Gastrocnemius medialis (tissue), 4 donors: ENCODE measurements around the gene ENO4.

Source experiments
- POLR2A ChIP-seq, 2 donors: fragments of 450-650 bp; IDR thresholded peaks; one replicate each; pipeline ENCODE4 v1.6.1; 2017; ENCODE audit warnings: antibody characterized with exemption in 2 of 2, mild to moderate bottlenecking in 2 of 2, moderate library complexity in 2 of 2
- TF ChIP-seq, protein P1 (sequence below), 5 experiments: fragments of 450-650 bp in 3 of 5; fragments of 200-600 bp in 2 of 5; sonication (generic) in 2 of 5; IDR thresholded peaks in 4 of 5; conservative IDR thresholded peaks in 1 of 5; 1 replicate in 4 of 5; 2 replicates in 1 of 5; pipeline ENCODE4 v1.5.1; 2016 to 2019; ENCODE audit warnings: antibody characterized with exemption in 5 of 5, mild to moderate bottlenecking in 3 of 5, moderate library complexity in 3 of 5

DNA sequence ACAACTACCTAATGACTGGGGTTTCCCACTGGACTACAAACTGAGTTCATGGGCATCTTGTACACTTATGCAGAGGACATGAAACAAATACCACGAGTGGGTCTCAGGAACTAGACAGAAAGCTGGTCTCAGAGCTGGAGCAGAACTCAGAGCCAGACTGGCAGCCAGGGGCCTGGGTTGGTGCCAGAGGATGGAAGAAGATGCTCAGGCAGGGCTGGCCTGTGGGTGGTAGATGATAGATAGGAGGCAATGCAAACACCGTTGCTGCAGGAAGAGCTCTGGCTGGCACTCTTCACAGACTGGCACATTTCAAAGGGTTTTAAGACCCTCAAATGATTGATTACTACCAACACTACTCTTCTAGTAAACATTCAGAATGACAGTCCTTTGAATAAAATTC, 28.8 kb downstream of the ENO4 start:
- TF ChIP-seq, protein P1, sequence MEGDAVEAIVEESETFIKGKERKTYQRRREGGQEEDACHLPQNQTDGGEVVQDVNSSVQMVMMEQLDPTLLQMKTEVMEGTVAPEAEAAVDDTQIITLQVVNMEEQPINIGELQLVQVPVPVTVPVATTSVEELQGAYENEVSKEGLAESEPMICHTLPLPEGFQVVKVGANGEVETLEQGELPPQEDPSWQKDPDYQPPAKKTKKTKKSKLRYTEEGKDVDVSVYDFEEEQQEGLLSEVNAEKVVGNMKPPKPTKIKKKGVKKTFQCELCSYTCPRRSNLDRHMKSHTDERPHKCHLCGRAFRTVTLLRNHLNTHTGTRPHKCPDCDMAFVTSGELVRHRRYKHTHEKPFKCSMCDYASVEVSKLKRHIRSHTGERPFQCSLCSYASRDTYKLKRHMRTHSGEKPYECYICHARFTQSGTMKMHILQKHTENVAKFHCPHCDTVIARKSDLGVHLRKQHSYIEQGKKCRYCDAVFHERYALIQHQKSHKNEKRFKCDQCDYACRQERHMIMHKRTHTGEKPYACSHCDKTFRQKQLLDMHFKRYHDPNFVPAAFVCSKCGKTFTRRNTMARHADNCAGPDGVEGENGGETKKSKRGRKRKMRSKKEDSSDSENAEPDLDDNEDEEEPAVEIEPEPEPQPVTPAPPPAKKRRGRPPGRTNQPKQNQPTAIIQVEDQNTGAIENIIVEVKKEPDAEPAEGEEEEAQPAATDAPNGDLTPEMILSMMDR (IDR thresholded peaks at IDR 0.05 in 4 of 5, conservative IDR thresholded peaks at IDR 0.05 in 1 of 5), result no peak
- no peak for TF ChIP-seq POLR2A (IDR thresholded peaks at IDR 0.05)
